Neural cell (in vitro differentiated cells): ENCODE measurements around the gene PVALEF. TPM values are rescaled to one million over a fixed set of nuclear protein-coding genes. Genes with fewer than 3 reads are reported as not detected.

Experiments
- H2AFZ ChIP-seq: fragments of 200-600, 300-800 bp; sonication (generic), shearing (Covaris generic); 2 replicates; pipeline ENCODE4 v1.6.0; 2014; ENCODE audit warnings: low read depth, mild to moderate bottlenecking, antibody characterized with exemption, low read length, moderate library complexity
- H3F3A ChIP-seq: fragments of 200-600 bp; shearing (Covaris generic); 2 replicates; pipeline ENCODE4 v1.6.1; 2016; ENCODE audit warnings: mild to moderate bottlenecking, moderate library complexity, mixed read lengths, antibody characterized with exemption, low read length; ENCODE audit not compliant: insufficient read depth, poor library complexity, severe bottlenecking
- H3K27ac ChIP-seq: fragments of 200-600, 300-800 bp; sonication (generic), shearing (Covaris generic); 2 replicates; pipeline ENCODE4 v1.5.1; 2014; ENCODE audit warnings: mild to moderate bottlenecking, low read length, moderate library complexity
- H3K27me3 ChIP-seq: fragments of 300-800, 200-600 bp; sonication (generic), shearing (Covaris generic); 2 replicates; pipeline ENCODE4 v1.6.0; 2014; ENCODE audit warnings: mild to moderate bottlenecking, low read depth, low read length, moderate library complexity; ENCODE audit not compliant: insufficient read depth
- H3K36me3 ChIP-seq: fragments of 300-800, 200-600 bp; sonication (generic), shearing (Covaris generic); 2 replicates; pipeline ENCODE4 v1.5.1; 2014; ENCODE audit warnings: mild to moderate bottlenecking, antibody characterized with exemption, low read length, moderate library complexity; ENCODE audit not compliant: insufficient read depth
- H3K4me2 ChIP-seq: fragments of 300-800, 200-600 bp; sonication (generic), shearing (Covaris generic); 2 replicates; pipeline ENCODE4 v1.6.0; 2014; ENCODE audit warnings: mild to moderate bottlenecking, low read length
- H3K4me3 ChIP-seq: fragments of 300-800, 200-600 bp; sonication (generic), shearing (Covaris generic); 2 replicates; pipeline ENCODE4 v1.5.1; 2014; ENCODE audit warnings: mild to moderate bottlenecking, low read length, moderate library complexity
- H3K79me2 ChIP-seq: fragments of 200-600 bp; shearing (Covaris generic); replicated peaks from 2 replicates; pipeline ENCODE4 v1.6.0; 2014; ENCODE audit warnings: mild to moderate bottlenecking, low read length, moderate library complexity; ENCODE audit not compliant: insufficient read depth
- H3K9ac ChIP-seq: fragments of 300-800, 200-600 bp; sonication (generic), shearing (Covaris generic); 2 replicates; pipeline ENCODE4 v1.6.1; 2016; ENCODE audit warnings: mild to moderate bottlenecking, low read length, mixed read lengths
- H3K9me2 ChIP-seq: fragments of 200-600 bp; shearing (Covaris generic); 2 replicates; pipeline ENCODE4 v1.6.1; 2016; ENCODE audit warnings: mild to moderate bottlenecking, low read length, mixed read lengths; ENCODE audit not compliant: insufficient read depth
- H3K9me3 ChIP-seq: fragments of 200-600, 300-800 bp; sonication (generic), shearing (Covaris generic); 2 replicates; pipeline ENCODE4 v1.6.1; 2016; ENCODE audit warnings: mild to moderate bottlenecking, mixed run types, low read length, moderate library complexity, mixed read lengths
- H4K20me1 ChIP-seq: fragments of 200-600 bp; shearing (Covaris generic); 2 replicates; pipeline ENCODE4 v1.6.1; 2016; ENCODE audit warnings: mild to moderate bottlenecking, mixed run types; ENCODE audit not compliant: insufficient read depth
- CTCF ChIP-seq: fragments of 450-650 bp; IDR thresholded peaks from 2 replicates; pipeline ENCODE4 v1.5.1; 2014; ENCODE audit warnings: antibody characterized with exemption, mild to moderate bottlenecking, moderate library complexity; ENCODE audit not compliant: poor library complexity, severe bottlenecking
- EP300 ChIP-seq: fragments of 450-650 bp; conservative IDR thresholded peaks from 2 replicates; pipeline ENCODE4 v1.6.1; 2014; ENCODE audit warnings: antibody characterized with exemption, mild to moderate bottlenecking, moderate library complexity; ENCODE audit not compliant: poor library complexity, severe bottlenecking
- EZH2 ChIP-seq: fragments of 200-600, 300-800 bp; shearing (Covaris generic), sonication (generic); IDR thresholded peaks from 2 replicates; pipeline ENCODE4 v1.6.1; 2014; ENCODE audit warnings: antibody characterized with exemption, low read length, borderline replicate concordance, mild to moderate bottlenecking; ENCODE audit not compliant: insufficient read depth, poor library complexity, severe bottlenecking
- MXI1 ChIP-seq: fragments of 450-650 bp; conservative IDR thresholded peaks from 2 replicates; pipeline ENCODE4 v1.6.1; 2014; ENCODE audit warnings: antibody characterized with exemption, mild to moderate bottlenecking; ENCODE audit not compliant: poor library complexity, severe bottlenecking
- REST ChIP-seq: IDR thresholded peaks from 2 replicates; pipeline ENCODE4 v1.6.1; 2012; ENCODE audit warnings: borderline replicate concordance
- SMC3 ChIP-seq: fragments of 450-650 bp; conservative IDR thresholded peaks from 2 replicates; pipeline ENCODE4 v1.6.1; 2014; ENCODE audit warnings: antibody characterized with exemption, mild to moderate bottlenecking, moderate library complexity; ENCODE audit not compliant: poor library complexity
- TAF1 ChIP-seq: IDR thresholded peaks from 2 replicates; pipeline ENCODE4 v1.6.1; 2012; ENCODE audit warnings: low read depth
- polyA plus RNA-seq: library from polyadenylated mRNA; depleted of rRNA; stranded (reverse); fragments of >200 nt; gene quantifications from 2 replicates; pipeline ENCODE4 v1.2.3, GENCODE V29; 2014

PVALEF gene
- polyA plus RNA-seq, 1 donor from 2014 or later: not detected

GRCh38 chr17:81187586-81188490 is 22.5 kb downstream of the PVALEF start:
- no peaks in the 10 kb centered on the region for H3K9me2 ChIP-seq
- no peak overlapping the region for H2AFZ ChIP-seq
- H4K20me1 ChIP-seq: no peaks in the 10 kb centered on the region
- no peaks in the 10 kb centered on the region for H3K9me3 ChIP-seq
- H3K27ac ChIP-seq: no peak overlapping the region
- no peaks in the 10 kb centered on the region for H3F3A ChIP-seq
- no peaks in the 10 kb centered on the region for H3K79me2 ChIP-seq
- H3K36me3 ChIP-seq: no peaks in the 10 kb centered on the region
- H3K9ac ChIP-seq: no peak overlapping the region
- TF ChIP-seq REST (no peak), CTCF (no peak), EZH2 (no peak)
- H3K27me3 ChIP-seq: no peaks in the 10 kb centered on the region
- H3K4me2 ChIP-seq: no peak overlapping the region
- no peak overlapping the region for H3K4me3 ChIP-seq

GRCh38 chr17:81188491-81188840 is 23.2 kb downstream of the PVALEF start:
- H3K9me3 ChIP-seq: no peaks in the 10 kb centered on the region
- no peaks in the 10 kb centered on the region for H3F3A ChIP-seq
- H3K4me2 ChIP-seq: no peak overlapping the region
- H3K9me2 ChIP-seq: no peaks in the 10 kb centered on the region
- no peaks in the 10 kb centered on the region for H4K20me1 ChIP-seq
- TF ChIP-seq MXI1 (no peak), SMC3 (no peak), CTCF (no peak), EP300 (no peak), EZH2 (no peak), TAF1 (no peak), REST (no peak)
- H2AFZ ChIP-seq: no peak overlapping the region
- H3K79me2 ChIP-seq: no peaks in the 10 kb centered on the region
- H3K27me3 ChIP-seq: no peaks in the 10 kb centered on the region
- H3K4me3 ChIP-seq: no peak overlapping the region
- no peak overlapping the region for H3K9ac ChIP-seq
- no peak overlapping the region for H3K27ac ChIP-seq
- no peaks in the 10 kb centered on the region for H3K36me3 ChIP-seq
